Spleen (tissue), 11 donors: ENCODE results near the gene SENP5. TPM values are rescaled to one million over a fixed set of nuclear protein-coding genes. Genes with fewer than 3 reads are reported as not detected.

Source experiments
- DNase-seq: peaks from one replicate; pipeline ENCODE4 v3.0.0-alpha.2; 2020
- H3K27ac ChIP-seq, 8 donors: fragments of 200-600 bp; sonication (generic) in 7 of 8; 1 replicate in 4 of 8; 2 replicates in 4 of 8; pipeline versions ENCODE4 v1.5.0 to v1.8.0; 2016 to 2021; ENCODE audit warnings: inconsistent platforms in 4 of 8, mild to moderate bottlenecking in 4 of 8, moderate library complexity in 1 of 8
- H3K27me3 ChIP-seq, 7 donors: fragments of 200-600 bp; sonication (generic) in 6 of 7; replicated peaks in 1 of 7; 1 replicate in 4 of 7; 2 replicates in 3 of 7; pipeline versions ENCODE4 v1.5.0 to v1.8.0; 2016 to 2021; ENCODE audit warnings: inconsistent platforms in 3 of 7, mild to moderate bottlenecking in 1 of 7
- H3K36me3 ChIP-seq, 6 donors: fragments of 200-600 bp; sonication (generic) in 5 of 6; 1 replicate in 4 of 6; 2 replicates in 2 of 6; pipeline versions ENCODE4 v1.5.0 to v1.8.0; 2016 to 2021; ENCODE audit warnings: inconsistent platforms in 2 of 6
- H3K4me1 ChIP-seq, 6 donors: fragments of 200-600 bp; sonication (generic) in 5 of 6; 1 replicate in 3 of 6; 2 replicates in 3 of 6; pipeline versions ENCODE4 v1.5.0 to v1.8.0; 2016 to 2021; ENCODE audit warnings: inconsistent platforms in 3 of 6
- H3K4me3 ChIP-seq, 8 donors: fragments of 200-600 bp; sonication (generic) in 7 of 8; 1 replicate in 4 of 8; 2 replicates in 4 of 8; pipeline versions ENCODE4 v1.5.0 to v1.8.0; 2016 to 2021; ENCODE audit warnings: inconsistent platforms in 4 of 8, mild to moderate bottlenecking in 4 of 8, moderate library complexity in 2 of 8
- H3K9me3 ChIP-seq, 8 donors: fragments of 200-600 bp; sonication (generic) in 7 of 8; 1 replicate in 4 of 8; 2 replicates in 4 of 8; pipeline versions ENCODE4 v1.5.0 to v1.8.0; 2016 to 2021; ENCODE audit warnings: inconsistent platforms in 4 of 8
- POLR2A ChIP-seq, 3 donors: fragments of 450-650 bp; IDR thresholded peaks; one replicate each; pipeline ENCODE4 v1.5.1; 2017; ENCODE audit warnings: antibody characterized with exemption in 3 of 3, mild to moderate bottlenecking in 1 of 3
- POLR2AphosphoS5 ChIP-seq, 3 donors: sonication (generic); formaldehyde crosslinking; IDR thresholded peaks; one replicate each; pipeline ENCODE4 v1.5.1; 2017; ENCODE audit warnings: antibody characterized with exemption in 3 of 3
- WGBS, 5 donors: extraction: QIAGEN DNeasy Blood & Tissue Kit in 3 of 5; methylation state at CpG; one replicate each; pipeline versions ENCODE4 v1.1.5 to v1.1.7; 2013 to 2018; 5-methylcytosine and 5-hydroxymethylcytosine counted together
- intact Hi-C: fragments of 100-400 bp; cut with DNase I; formaldehyde crosslinking; loops from one replicate; pipeline ENCODE4 v1.15.0; 2023; ENCODE audit warnings: low total_unique reads
- polyA plus RNA-seq, 3 donors: library from polyadenylated mRNA; stranded (reverse); fragments of 200-250 nt; gene quantifications; one replicate each; pipeline ENCODE4 v1.2.1, GENCODE V29; 2013
- total RNA-seq, 7 donors: library from RNA; depleted of rRNA in 3 of 7; stranded (reverse); fragments of >200 nt in 3 of 7; fragmentation: NEBNext Ultra II Directional in 4 of 7; extraction: Animal tissue kit (Norgen Biotek cat#: 25700) in 4 of 7; gene quantifications; one replicate each; pipeline versions ENCODE4 v1.1.0 to v1.2.1, GENCODE V29; 2016 to 2021
- TF ChIP-seq, protein P1 (sequence below), 11 experiments: fragments of 200-600 bp in 7 of 11; fragments of 450-650 bp in 4 of 11; sonication (generic) in 4 of 11; IDR thresholded peaks in 8 of 11; conservative IDR thresholded peaks in 3 of 11; 1 replicate in 7 of 11; 2 replicates in 4 of 11; pipeline versions ENCODE4 v1.4.0 to v1.8.0; 2016 to 2021; ENCODE audit warnings: antibody characterized with exemption in 11 of 11, inconsistent platforms in 4 of 11, mild to moderate bottlenecking in 1 of 11
- donor health status: healthy with polysubstance abuse.
- donor health status: DM: no; HTN: no; CAD: no; lungs with moderate emphysema.
- donor health status: DM: no; HTN: no; CAD: no.
- donor health status: Bipolar disorder and iron deficiency.
- donor health status: healthy.
- donor health status: DM: no; HTN: no; CAD: no.
- donor health status: DM: yes; HTN: yes; CAD: no.

Gene SENP5
- total and polyA plus RNA-seq, 10 donors: 5.0 to 59.6 (median 47.1) TPM

DNA sequence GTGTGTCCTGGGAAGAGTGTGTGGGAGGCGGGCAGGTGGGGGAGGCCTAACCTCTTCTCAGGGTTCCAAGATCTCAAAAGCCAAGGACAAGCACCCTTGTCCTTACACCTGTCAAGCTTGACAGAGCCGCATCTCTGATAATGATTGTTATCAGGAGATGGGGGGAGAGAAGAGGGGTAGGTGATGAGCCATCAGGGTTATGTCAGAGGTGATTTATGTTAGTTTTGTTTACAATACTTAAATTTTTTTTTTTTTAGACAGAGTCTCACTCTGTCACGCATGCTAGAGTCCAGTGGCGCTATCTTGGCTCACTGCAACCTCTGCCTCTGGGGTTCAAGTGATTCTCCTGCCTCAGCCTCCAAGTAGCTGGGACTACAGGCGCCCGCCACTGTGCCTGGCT is 82.0 kb downstream of the SENP5 start:
- 91 to 94% (median 93%) methylated on average over 6 of the region's 6 CpGs for WGBS, 5 donors
- no peak for DNase-seq
- TF ChIP-seq, protein P1, sequence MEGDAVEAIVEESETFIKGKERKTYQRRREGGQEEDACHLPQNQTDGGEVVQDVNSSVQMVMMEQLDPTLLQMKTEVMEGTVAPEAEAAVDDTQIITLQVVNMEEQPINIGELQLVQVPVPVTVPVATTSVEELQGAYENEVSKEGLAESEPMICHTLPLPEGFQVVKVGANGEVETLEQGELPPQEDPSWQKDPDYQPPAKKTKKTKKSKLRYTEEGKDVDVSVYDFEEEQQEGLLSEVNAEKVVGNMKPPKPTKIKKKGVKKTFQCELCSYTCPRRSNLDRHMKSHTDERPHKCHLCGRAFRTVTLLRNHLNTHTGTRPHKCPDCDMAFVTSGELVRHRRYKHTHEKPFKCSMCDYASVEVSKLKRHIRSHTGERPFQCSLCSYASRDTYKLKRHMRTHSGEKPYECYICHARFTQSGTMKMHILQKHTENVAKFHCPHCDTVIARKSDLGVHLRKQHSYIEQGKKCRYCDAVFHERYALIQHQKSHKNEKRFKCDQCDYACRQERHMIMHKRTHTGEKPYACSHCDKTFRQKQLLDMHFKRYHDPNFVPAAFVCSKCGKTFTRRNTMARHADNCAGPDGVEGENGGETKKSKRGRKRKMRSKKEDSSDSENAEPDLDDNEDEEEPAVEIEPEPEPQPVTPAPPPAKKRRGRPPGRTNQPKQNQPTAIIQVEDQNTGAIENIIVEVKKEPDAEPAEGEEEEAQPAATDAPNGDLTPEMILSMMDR (IDR thresholded peaks at IDR 0.05 in 8 of 11, conservative IDR thresholded peaks at IDR 0.05 in 3 of 11): no peak
- TF ChIP-seq POLR2A (IDR thresholded peaks at IDR 0.05): no peak
- TF ChIP-seq POLR2AphosphoS5 (IDR thresholded peaks at IDR 0.05): no peak
- Histone ChIP-seq H3K9me3 (no peaks in the 10 kb centered on the region), H3K27ac (no peak overlapping the region), H3K27me3 (no peaks in the 10 kb centered on the region), H3K36me3 (peaks cover 0 to 18% (median 2%) of the 10 kb centered on the region in 6 donors), H3K4me1 (peaks cover 0 to 3% (median under 1%) of the 10 kb centered on the region in 6 donors), H3K4me3 (no peak overlapping the region)
- intact Hi-C loops: loop anchor here (10.0 kb wide), 1 partner anchor 85 kb away; the partner anchor contains the start of gene SENP5

DNA sequence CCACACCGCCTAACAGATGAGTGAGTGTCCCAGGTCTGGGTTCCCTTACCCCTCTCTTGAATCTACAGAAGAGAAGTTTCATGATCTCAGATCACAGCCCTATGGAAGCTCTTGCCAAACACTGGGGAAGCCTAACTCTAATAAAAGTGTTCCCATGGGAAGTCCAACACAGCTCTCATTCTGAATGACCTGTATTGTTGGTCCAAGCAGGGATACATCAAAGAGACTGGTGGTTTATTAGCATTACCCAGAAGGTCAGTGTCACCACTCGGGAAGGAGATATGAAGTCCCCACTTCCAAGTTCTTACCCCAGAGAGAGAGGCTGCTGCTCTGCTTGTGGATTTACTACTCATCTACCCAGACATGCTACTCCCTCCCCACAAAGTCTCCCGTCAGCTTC is 83.7 kb downstream of the SENP5 start:
- TF ChIP-seq, protein P1 (IDR thresholded peaks at IDR 0.05 in 8 of 11, conservative IDR thresholded peaks at IDR 0.05 in 3 of 11): no peak
- no peak for TF ChIP-seq POLR2AphosphoS5 (IDR thresholded peaks at IDR 0.05)
- no peak for TF ChIP-seq POLR2A (IDR thresholded peaks at IDR 0.05)
- 90 to 98% (median 92%) methylated on average over 2 to 3 of the region's 3 CpGs for WGBS, 5 donors

DNA sequence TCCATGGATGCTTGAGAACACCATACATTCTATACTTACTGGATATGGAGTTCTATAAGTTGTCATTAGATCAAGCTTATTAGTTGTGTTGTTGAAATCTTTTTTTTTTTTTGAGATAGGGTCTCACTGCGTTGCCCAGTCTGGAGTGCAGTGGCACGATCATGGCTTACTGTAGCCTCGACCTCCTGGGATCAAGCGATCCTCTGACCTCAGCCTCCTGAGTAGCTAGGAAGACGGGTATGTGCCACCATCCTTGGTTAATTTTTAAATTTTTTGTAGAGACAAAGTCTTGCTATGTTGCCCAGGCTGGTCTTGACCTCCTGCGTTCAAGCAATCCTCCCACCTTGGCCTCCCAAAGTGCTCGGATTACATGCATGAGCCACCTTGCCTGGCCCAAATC is 87.1 kb downstream of the SENP5 start:
- H3K4me3 ChIP-seq: no peak overlapping the region
- TF ChIP-seq, protein P1 (IDR thresholded peaks at IDR 0.05 in 8 of 11, conservative IDR thresholded peaks at IDR 0.05 in 3 of 11): no peak
- peaks cover 0 to 4% (median 0%) of the 10 kb centered on the region in 6 donors for H3K36me3 ChIP-seq
- H3K9me3 ChIP-seq: no peaks in the 10 kb centered on the region
- no peak for DNase-seq
- H3K27me3 ChIP-seq: no peaks in the 10 kb centered on the region
- 77 to 90% (median 83%) methylated on average over 7 of the region's 7 CpGs for WGBS, 5 donors
- H3K4me1 ChIP-seq: no peaks in the 10 kb centered on the region
- no peak overlapping the region for H3K27ac ChIP-seq
- intact Hi-C loops: no loop called here

More for the DNA sequence above, 83.7 kb downstream of the SENP5 start:
- no peak overlapping the region for H3K4me3 ChIP-seq
- intact Hi-C loops: no loop called here
- H3K9me3 ChIP-seq: no peaks in the 10 kb centered on the region
- no peaks in the 10 kb centered on the region for H3K27me3 ChIP-seq
- DNase-seq: no peak
- H3K36me3 ChIP-seq: peaks cover 0 to 10% (median 0%) of the 10 kb centered on the region in 6 donors
- H3K27ac ChIP-seq: no peak overlapping the region
- no peaks in the 10 kb centered on the region for H3K4me1 ChIP-seq

DNA sequence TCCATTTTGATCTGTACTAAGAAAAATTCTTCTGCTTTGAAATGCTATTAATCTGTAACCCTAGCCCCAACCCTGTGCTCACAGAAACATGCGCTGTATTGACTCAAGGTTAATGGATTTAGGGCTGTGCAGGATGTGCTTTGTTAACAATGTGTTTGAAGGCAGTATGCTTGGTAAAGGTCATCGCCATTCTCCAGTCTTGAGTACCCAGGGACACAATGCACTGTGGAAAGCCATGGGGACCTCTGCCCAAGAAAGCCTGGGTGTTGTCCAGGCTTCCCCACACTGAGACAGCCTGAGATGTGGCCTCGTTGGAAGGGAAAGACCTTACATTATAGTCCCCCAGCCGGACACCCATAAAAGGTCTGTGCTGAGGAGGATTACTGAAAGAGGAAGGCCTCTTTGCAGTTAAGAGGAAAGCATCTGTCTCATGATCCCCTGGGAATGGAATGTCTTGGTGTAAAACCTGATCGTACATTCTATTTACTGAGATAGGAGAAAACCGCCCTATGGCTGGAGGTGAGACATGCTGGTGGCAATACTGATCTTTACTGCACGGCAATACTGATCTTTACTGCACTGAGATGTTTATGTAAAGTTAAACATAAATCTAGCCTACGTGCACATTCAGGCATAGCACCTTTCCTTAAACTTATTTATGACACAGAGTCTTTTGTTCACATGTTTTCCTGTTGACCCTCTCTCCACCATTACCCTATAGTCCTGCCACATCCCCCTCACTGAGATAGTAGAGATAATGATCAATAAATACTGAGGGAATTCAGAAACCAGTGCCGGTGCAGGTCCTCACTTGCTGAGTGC is 94.6 kb downstream of the SENP5 start:
- no peak overlapping the region for H3K4me3 ChIP-seq
- H3K36me3 ChIP-seq: no peaks in the 10 kb centered on the region
- no peak overlapping the region for H3K27ac ChIP-seq
- intact Hi-C loops: loop anchor here (10.0 kb wide), 1 partner anchor 118 kb away; no protein-coding TSS in a partner anchor
- no peak for DNase-seq
- H3K4me1 ChIP-seq: peaks cover 0 to 8% (median 2%) of the 10 kb centered on the region in 6 donors
- no peak for TF ChIP-seq POLR2AphosphoS5 (IDR thresholded peaks at IDR 0.05)
- no peak for TF ChIP-seq POLR2A (IDR thresholded peaks at IDR 0.05)
- TF ChIP-seq, protein P1 (IDR thresholded peaks at IDR 0.05 in 8 of 11, conservative IDR thresholded peaks at IDR 0.05 in 3 of 11): no peak
- WGBS, 5 donors: 69 to 80% (median 71%) methylated on average over 9 of the region's 9 CpGs
- H3K9me3 ChIP-seq: no peaks in the 10 kb centered on the region
- H3K27me3 ChIP-seq: no peaks in the 10 kb centered on the region
